Muscle of leg (tissue), 11 donors: Measurements from ENCODE around the gene SPRED2. TPM values are rescaled to one million over a fixed set of nuclear protein-coding genes. Genes with fewer than 3 reads are reported as not detected.

Source experiments
- DNase-seq: peaks from one replicate; pipeline ENCODE4 v3.0.0; 2013
- H3K27ac ChIP-seq: one replicate; pipeline ENCODE4 v1.5.1; 2013; ENCODE audit warnings: mild to moderate bottlenecking, low read length, control low read depth
- H3K27me3 ChIP-seq: one replicate; pipeline ENCODE4 v1.6.1; 2013; ENCODE audit warnings: low read length; ENCODE audit not compliant: control insufficient read depth, insufficient read depth
- H3K36me3 ChIP-seq: one replicate; pipeline ENCODE4 v1.6.1; 2013; ENCODE audit warnings: low read length; ENCODE audit not compliant: control insufficient read depth, insufficient read depth
- H3K4me1 ChIP-seq: one replicate; pipeline ENCODE4 v1.6.1; 2013; ENCODE audit warnings: low read length; ENCODE audit not compliant: control insufficient read depth, insufficient read depth
- H3K4me3 ChIP-seq: one replicate; pipeline ENCODE4 v1.5.1; 2013; ENCODE audit warnings: low read length, control low read depth
- H3K9me3 ChIP-seq: replicated peaks from 2 replicates; pipeline ENCODE4 v1.6.1; 2013; ENCODE audit warnings: low read depth, low read length; ENCODE audit not compliant: control insufficient read depth
- WGBS: methylation state at CpG from one replicate; pipeline ENCODE4 v1.1.5; 2013; ENCODE audit warnings: missing lambda C conversion rate; ENCODE audit not compliant: insufficient coverage; 5-methylcytosine and 5-hydroxymethylcytosine counted together
- polyA plus RNA-seq, 8 donors: library from polyadenylated mRNA; unstranded; fragments of 120-200 nt; gene quantifications; one replicate each; pipeline versions ENCODE4 v1.2.1 to v1.2.3, GENCODE V29; 2013; ENCODE audit warnings: inconsistent platforms in 1 of 8, low replicate concordance in 1 of 8; ENCODE audit not compliant: insufficient read length in 8 of 8, insufficient read depth in 1 of 8
- total RNA-seq: library from RNA; stranded (reverse); fragments of 120-200 nt; gene quantifications from one replicate; pipeline ENCODE4 v1.2.4, GENCODE V29; 2013

The SPRED2 gene
- total and polyA plus RNA-seq, 9 donors, result 10.7 to 51.3 (median 30.9) TPM

DNA sequence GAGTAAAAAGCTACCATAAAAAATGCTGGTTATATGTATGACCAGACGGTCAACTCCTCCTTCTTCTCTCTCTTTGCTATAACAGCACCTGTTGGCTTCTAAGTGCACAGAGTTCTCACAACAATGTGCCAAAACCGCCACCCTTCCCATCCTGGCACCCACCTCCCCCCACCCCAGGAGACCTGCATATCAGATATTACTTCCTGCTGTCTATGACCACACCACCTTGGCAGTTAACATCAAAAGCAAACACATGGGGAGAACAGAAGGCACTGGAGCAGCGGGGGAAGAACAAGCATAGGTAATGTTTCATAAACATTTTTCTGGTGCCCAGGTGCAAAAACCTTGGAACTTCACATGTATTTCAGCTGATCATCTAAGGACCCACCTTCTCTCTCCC is 15.5 kb downstream of the SPRED2 start:
- Histone ChIP-seq H3K27me3 (no peaks in the 10 kb centered on the region), H3K9me3 (no peaks in the 10 kb centered on the region), H3K4me1 (peaks cover 8% of the 10 kb centered on the region), H3K4me3 (no peak overlapping the region), H3K36me3 (no peaks in the 10 kb centered on the region), H3K27ac (no peak overlapping the region)
- no CpG with 5 or more reads among the region's 3 CpGs for WGBS
- no peak for DNase-seq

DNA sequence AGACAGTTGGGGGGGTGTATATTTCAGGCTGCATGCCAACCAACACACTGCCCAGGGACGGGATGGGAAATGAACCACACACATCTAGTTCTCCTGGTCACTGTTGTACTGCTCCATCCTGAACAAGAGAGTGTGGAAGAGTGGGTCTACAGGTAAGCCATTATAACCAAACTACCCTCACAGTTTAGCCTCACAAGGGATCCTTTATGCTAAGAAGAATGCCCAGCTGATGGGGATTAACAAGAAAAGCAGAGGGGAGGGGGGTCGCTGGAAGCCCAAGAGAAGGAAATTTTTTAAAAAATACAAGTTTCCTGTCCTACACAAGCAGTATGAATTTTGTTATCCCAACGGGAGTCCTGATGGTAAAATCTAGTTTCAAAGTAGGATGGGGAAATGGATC is 16.1 kb downstream of the SPRED2 start:
- H3K36me3 ChIP-seq, result no peaks in the 10 kb centered on the region
- H3K4me1 ChIP-seq, result peaks cover 6% of the 10 kb centered on the region
- no peaks in the 10 kb centered on the region for H3K27me3 ChIP-seq
- no CpG with 5 or more reads among the region's 3 CpGs for WGBS
- no peak overlapping the region for H3K4me3 ChIP-seq
- DNase-seq, result no peak
- no peaks in the 10 kb centered on the region for H3K9me3 ChIP-seq
- H3K27ac ChIP-seq, result no peak overlapping the region

DNA sequence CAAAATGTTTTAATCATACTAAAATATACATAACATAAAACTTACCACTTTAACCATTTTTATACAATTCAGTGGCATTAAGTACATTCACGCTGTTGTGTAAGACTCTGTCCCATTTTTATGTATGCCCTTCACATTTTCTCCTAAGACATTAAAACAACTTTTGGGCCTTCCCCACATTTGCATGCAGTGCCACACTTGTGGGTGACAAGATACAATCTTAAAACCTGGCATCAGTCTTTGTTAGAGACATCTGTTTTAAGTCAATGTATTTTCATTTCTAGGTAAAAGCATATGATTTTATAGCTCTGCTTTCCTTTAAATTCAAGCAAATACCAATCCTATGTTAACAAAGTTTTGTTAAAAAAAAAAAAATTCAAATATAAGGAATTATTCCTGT is 17.3 kb downstream of the SPRED2 start:
- no peak for DNase-seq
- 100% methylated on average over 1 of the region's 1 CpG for WGBS
- peaks cover 2% of the 10 kb centered on the region for H3K4me1 ChIP-seq

DNA sequence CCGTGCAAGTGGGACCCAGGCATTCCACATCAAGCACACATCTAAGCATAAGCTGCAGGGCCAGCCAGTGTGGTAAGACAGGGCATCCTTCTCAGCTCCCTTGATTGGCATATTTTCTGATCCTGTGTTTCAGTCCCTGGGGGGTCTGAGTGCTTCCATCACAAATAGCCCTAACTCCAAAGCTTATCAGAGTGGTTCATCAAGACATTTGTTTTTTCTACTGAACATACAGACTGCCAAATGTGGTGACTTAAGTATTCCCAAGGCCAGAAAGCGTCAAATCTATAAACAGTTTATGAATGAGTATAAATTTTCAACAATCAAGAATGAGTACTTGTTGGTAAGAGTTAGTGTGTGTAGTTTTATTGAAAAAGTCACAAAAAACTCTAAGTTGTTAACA is 18.8 kb downstream of the SPRED2 start:
- Histone ChIP-seq H3K4me1 (peaks cover 2% of the 10 kb centered on the region), H3K27ac (no peak overlapping the region), H3K36me3 (no peaks in the 10 kb centered on the region), H3K27me3 (no peaks in the 10 kb centered on the region), H3K9me3 (no peaks in the 10 kb centered on the region), H3K4me3 (no peak overlapping the region)
- DNase-seq, result no peak
- 67% methylated on average over 1 of the region's 2 CpGs for WGBS

More for the DNA sequence above, 17.3 kb downstream of the SPRED2 start:
- Histone ChIP-seq H3K27ac (no peak overlapping the region), H3K27me3 (no peaks in the 10 kb centered on the region), H3K9me3 (no peaks in the 10 kb centered on the region), H3K4me3 (no peak overlapping the region), H3K36me3 (no peaks in the 10 kb centered on the region)

DNA sequence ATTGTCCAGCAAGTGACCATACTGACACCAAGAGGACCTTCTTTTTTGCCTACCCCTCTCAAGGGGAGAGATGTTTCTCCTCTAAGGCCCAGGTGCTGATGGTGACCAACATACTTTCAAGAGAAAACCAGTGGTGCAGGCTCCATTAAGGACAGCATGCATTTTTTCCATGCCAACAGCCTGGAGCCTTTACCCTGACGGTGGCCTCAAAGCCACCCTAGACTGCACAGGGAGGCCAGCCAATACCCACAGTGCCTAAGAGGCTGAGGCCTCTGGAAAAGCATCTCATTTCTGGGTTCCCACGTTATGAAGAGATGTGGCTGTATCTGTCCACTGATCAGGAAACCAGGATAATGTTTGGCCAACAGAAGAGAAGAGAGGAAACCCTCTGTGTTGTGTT is 19.3 kb downstream of the SPRED2 start:
- DNase-seq, result no peak
- WGBS, result 100% methylated on average over 1 of the region's 2 CpGs
- Histone ChIP-seq H3K4me1 (peaks cover 2% of the 10 kb centered on the region), H3K36me3 (no peaks in the 10 kb centered on the region), H3K27ac (no peak overlapping the region), H3K27me3 (no peaks in the 10 kb centered on the region), H3K4me3 (no peak overlapping the region), H3K9me3 (no peaks in the 10 kb centered on the region)

DNA sequence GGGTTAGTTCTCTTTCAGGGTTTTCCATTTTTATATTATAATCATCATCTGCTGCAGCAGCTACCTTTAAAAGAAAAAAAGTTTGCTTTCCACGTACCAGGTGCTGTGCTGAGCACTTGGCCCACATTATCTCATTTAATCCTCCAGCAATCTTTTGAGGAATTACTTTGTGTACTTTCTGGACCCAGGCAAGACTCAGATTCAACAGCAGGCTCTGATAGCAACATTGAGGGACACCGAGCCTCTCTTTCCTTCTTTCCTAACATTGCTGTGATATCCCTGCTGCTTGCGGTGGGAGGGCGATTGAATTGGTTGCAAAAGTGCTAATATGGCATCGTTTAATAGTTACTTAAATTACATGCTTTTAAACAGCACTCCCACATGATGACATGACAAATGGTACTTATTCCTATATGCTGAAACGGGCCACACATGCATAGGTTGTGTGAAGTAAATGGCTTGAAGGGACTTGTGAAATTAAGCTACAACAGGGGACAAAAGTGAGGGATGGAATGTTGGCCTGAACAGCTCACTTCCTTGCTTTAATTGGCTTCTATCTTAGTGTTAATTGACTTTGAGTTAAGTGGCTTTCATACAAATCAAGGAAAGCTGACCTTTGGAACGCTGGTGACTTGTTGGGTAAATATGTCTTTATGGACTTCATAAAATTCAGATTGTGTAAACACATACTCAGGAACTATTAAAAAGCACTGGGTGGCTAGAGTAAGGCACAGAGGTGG is 21.2 kb downstream of the SPRED2 start:
- Histone ChIP-seq H3K27me3 (no peaks in the 10 kb centered on the region), H3K9me3 (no peaks in the 10 kb centered on the region), H3K27ac (no peak overlapping the region), H3K4me3 (no peak overlapping the region), H3K36me3 (no peaks in the 10 kb centered on the region), H3K4me1 (peaks cover 7% of the 10 kb centered on the region)
- DNase-seq, result no peak
- 65% methylated on average over 2 of the region's 7 CpGs for WGBS

DNA sequence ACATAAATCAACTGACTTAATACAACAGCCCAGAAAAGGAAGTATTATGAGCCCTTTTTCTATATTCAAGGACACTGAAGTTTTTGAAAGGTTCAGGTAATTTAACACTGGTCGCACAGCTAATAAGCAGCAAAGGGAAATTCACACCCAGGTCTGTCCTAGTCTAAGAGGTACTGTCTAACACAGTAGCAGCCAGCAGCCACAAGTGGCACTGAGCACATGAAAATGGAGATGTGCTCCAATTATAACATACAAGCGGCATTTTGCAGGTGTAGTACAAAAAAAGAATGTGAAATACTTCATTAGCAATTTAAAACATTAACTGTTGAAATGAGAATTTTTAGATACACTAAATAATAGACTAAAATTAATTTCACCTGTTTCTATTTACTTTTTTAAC is 23.4 kb downstream of the SPRED2 start:
- Histone ChIP-seq H3K4me3 (no peak overlapping the region), H3K4me1 (peaks cover 7% of the 10 kb centered on the region), H3K27ac (no peak overlapping the region), H3K9me3 (no peaks in the 10 kb centered on the region), H3K36me3 (no peaks in the 10 kb centered on the region), H3K27me3 (no peaks in the 10 kb centered on the region)
- no peak for DNase-seq
- WGBS, result no CpG with 5 or more reads among the region's 2 CpGs

DNA sequence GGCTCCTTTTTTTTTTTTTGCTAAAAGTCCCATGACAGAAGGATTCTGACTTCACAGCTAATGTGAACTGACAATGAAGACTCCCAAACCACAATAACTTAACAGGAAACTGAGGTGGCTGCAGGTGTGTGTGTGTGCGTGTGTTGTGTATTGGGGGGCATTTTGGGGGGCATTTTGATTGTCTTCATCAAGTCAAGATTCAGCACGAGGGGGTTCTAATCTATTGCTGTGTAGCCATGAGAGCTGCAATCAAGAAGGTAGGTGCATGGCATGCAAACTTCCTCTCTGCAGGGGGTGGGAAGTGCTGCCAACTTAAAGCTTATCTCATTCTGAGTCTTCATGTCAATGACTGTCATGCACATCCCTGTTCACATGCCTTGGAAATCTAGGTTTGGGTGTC is 25.2 kb downstream of the SPRED2 start:
- no peak overlapping the region for H3K27ac ChIP-seq
- DNase-seq, result no peak
- H3K9me3 ChIP-seq, result no peaks in the 10 kb centered on the region
- H3K36me3 ChIP-seq, result no peaks in the 10 kb centered on the region
- no CpG with 5 or more reads among the region's 2 CpGs for WGBS
- peaks cover 10% of the 10 kb centered on the region for H3K4me1 ChIP-seq
- H3K27me3 ChIP-seq, result no peaks in the 10 kb centered on the region
- H3K4me3 ChIP-seq, result no peak overlapping the region

DNA sequence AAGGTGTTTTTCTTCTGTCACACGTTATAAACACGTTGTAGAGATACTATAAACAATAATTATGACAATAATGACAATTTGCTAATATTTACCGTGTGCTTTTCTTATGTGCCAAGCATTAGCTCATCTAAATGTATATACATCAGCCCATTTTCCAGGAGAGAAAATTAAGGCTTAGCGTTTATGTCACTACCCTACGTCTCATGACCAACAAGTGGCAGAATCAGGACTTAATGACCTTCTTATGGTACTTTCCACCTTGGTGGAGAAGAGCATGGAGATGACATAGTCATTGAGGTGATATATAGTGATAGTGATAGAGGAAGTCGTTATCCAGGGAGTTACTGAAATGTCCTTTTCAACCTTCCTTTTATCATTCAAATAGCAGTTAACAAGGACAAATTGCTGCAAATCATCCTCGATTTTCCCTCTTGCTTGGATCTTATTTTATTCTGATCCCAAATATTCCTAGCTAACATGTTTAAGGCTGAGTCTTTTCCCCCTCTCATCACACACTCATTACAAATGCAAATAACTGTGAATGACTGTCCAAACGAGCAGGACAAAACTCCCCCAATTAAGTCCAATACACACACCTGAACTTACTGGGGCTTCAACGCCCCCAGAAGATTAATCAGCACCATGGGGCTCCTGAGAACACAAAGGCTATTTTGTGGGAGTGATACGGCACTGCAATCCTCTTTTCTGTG is 27.3 kb downstream of the SPRED2 start:
- no peak for DNase-seq
- WGBS, result 45% methylated on average over 2 of the region's 10 CpGs
- Histone ChIP-seq H3K36me3 (no peaks in the 10 kb centered on the region), H3K4me1 (peaks cover 15% of the 10 kb centered on the region), H3K27ac (no peak overlapping the region), H3K9me3 (no peaks in the 10 kb centered on the region), H3K27me3 (no peaks in the 10 kb centered on the region), H3K4me3 (no peak overlapping the region)

DNA sequence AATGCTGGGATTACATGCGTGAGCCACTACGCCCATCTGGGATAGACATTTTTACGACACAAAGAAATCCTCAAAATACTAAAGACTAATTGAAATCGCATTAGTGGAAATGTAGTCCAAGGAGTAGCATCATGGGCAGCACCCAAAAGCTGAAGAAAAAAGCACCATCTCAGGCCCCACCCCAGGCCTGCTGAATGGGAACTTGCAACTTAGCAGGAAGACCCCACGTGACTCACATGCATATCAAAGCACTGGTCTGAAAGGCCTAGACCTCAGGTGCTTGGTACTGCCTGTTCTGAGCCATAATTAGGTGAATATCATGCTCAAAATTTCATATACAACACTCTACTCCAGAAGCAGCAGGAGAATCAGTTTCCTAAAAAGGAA is 28.9 kb downstream of the SPRED2 start:
- no CpG with 5 or more reads among the region's 5 CpGs for WGBS
- peaks cover 15% of the 10 kb centered on the region for H3K4me1 ChIP-seq
- H3K9me3 ChIP-seq, result no peaks in the 10 kb centered on the region
- no peak for DNase-seq
- no peaks in the 10 kb centered on the region for H3K36me3 ChIP-seq
- no peak overlapping the region for H3K4me3 ChIP-seq
- no peak overlapping the region for H3K27ac ChIP-seq
- no peaks in the 10 kb centered on the region for H3K27me3 ChIP-seq
